ENCODE results near the gene PHC2.

The PHC2 gene

DNA sequence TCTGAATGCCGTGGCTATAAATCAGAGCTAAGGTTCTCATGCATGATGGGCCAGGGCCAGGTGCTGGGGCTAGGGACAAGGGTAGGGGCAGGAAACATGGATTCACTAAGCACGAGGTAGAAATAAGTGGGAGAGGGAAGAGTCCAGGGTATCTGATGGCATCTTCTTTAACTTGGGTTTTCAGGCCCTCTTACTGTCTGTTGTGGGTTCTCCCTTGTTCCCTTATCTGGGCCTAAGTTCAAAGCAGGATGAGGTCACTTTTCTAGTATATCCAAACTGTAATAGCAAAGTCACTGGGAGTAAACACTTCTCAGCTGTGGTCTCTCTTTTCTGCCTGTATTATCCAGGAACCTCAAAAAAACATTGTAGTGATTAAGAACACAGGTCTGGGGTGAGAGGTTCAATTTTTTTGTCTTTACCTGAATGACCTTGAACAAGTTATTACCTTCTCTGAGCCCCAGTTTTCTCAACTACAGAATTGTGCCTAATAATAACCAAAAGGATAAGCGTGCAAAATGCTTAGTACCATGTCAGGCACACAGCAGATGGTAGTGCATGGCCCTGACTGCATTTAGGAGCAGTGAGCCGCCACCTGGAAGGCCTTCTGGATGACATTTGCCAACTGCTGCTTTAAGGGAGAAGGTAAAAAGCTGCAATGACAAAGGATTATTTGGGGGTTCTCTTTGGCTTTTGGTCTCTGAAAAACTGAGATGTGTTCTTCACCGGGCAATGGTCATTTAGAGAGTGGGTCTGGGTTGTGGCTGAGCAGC, 56.4 kb downstream of the PHC2 start:
- Histone ChIP-seq H4K8ac (ENCODE audit: low read depth, low read length) (no peak overlapping the region), H3K79me1 (ENCODE audit: low read length) (no peaks in the 10 kb centered on the region), H2AFZ (ENCODE audit: insufficient read depth, low read length, poor library complexity) (no peak overlapping the region), H3K4me3 (ENCODE audit: low read depth, low read length) (no peak overlapping the region), H2AK5ac (ENCODE audit: low read length) (no peak overlapping the region), H2BK5ac (ENCODE audit: low read depth, low read length, poor library complexity) (no peak overlapping the region), H3K23ac (ENCODE audit: low read length) (no peak overlapping the region), H3K27ac (ENCODE audit: low read depth, low read length) (no peak overlapping the region), H4K91ac (ENCODE audit: low read depth, low read length) (no peak overlapping the region), H3K4ac (ENCODE audit: low read depth, low read length) (no peak overlapping the region), H3K4me1 (ENCODE audit: control insufficient read depth in 1 of 2, insufficient read depth in 2 of 2, low read length in 2 of 2) (peaks cover 4 to 9% of the 10 kb centered on the region in 2 experiments), H3K9ac (ENCODE audit: low read length) (no peak overlapping the region), H3K4me2 (ENCODE audit: low read length) (no peak overlapping the region), H3K18ac (ENCODE audit: low read length) (no peak overlapping the region), H3K79me2 (ENCODE audit: control insufficient read depth, insufficient read depth, low read length, poor library complexity) (no peaks in the 10 kb centered on the region), H2BK120ac (ENCODE audit: insufficient read depth, low read length, poor library complexity) (no peak overlapping the region), H3K14ac (ENCODE audit: low read length) (no peak overlapping the region), H3K9me3 (ENCODE audit: insufficient read depth, low read depth, low read length) (no peaks in the 10 kb centered on the region), H4K12ac (ENCODE audit: low read depth, low read length) (no peak overlapping the region), H2BK12ac (ENCODE audit: low read length) (no peak overlapping the region), H3K36me3 (ENCODE audit: control insufficient read depth in 1 of 2, insufficient read depth in 2 of 2, low read length in 2 of 2) (no peaks in the 10 kb centered on the region), H3K27me3 (ENCODE audit: insufficient read depth, low read length) (no peaks in the 10 kb centered on the region)
- WGBS (ENCODE audit: extremely low coverage, insufficient coverage, insufficient read length): no CpG with 5 or more reads among the region's 5 CpGs
- no peak for DNase-seq

DNA sequence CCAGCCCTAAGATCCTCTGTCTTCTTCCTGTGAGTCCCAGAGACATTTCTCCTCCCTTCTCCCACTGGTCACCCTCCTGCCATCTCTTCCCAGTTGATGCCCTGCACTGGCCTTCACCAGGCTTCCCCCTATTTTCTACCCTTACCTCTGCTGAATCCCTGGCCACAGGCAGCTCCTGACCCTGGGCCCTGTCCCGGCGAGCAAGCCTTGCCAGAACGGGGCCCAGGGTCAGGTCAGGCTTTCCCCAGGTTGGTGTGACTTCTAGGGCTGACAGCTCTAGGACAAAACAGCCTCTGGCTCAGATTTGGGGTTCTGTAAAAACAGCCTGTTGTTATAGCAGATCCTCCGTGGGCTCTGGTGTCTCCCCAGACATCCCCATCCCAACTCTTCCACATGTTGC, 57.3 kb downstream of the PHC2 start:
- no peak overlapping the region for H4K12ac ChIP-seq (ENCODE audit: low read depth, low read length)
- H2AFZ ChIP-seq (ENCODE audit: insufficient read depth, low read length, poor library complexity): no peak overlapping the region
- H3K14ac ChIP-seq (ENCODE audit: low read length): no peak overlapping the region
- H3K27me3 ChIP-seq (ENCODE audit: insufficient read depth, low read length): no peaks in the 10 kb centered on the region
- no peak for DNase-seq
- H3K36me3 ChIP-seq (ENCODE audit: control insufficient read depth in 1 of 2, insufficient read depth in 2 of 2, low read length in 2 of 2): no peaks in the 10 kb centered on the region
- WGBS (ENCODE audit: extremely low coverage, insufficient coverage, insufficient read length): no CpG with 5 or more reads among the region's 4 CpGs
- no peak overlapping the region for H3K4ac ChIP-seq (ENCODE audit: low read depth, low read length)
- no peak overlapping the region for H2AK5ac ChIP-seq (ENCODE audit: low read length)
- no peak overlapping the region for H3K18ac ChIP-seq (ENCODE audit: low read length)
- no peaks in the 10 kb centered on the region for H3K79me1 ChIP-seq (ENCODE audit: low read length)
- no peak overlapping the region for H3K9ac ChIP-seq (ENCODE audit: low read length)
- no peak overlapping the region for H3K23ac ChIP-seq (ENCODE audit: low read length)
- H3K4me2 ChIP-seq (ENCODE audit: low read length): no peak overlapping the region
- H3K4me1 ChIP-seq (ENCODE audit: control insufficient read depth in 1 of 2, insufficient read depth in 2 of 2, low read length in 2 of 2): peaks cover 4 to 9% of the 10 kb centered on the region in 2 experiments
- H3K79me2 ChIP-seq (ENCODE audit: control insufficient read depth, insufficient read depth, low read length, poor library complexity): no peaks in the 10 kb centered on the region
- no peaks in the 10 kb centered on the region for H3K9me3 ChIP-seq (ENCODE audit: insufficient read depth, low read depth, low read length)
- no peak overlapping the region for H3K4me3 ChIP-seq (ENCODE audit: low read depth, low read length)
- H3K27ac ChIP-seq (ENCODE audit: low read depth, low read length): no peak overlapping the region
- no peak overlapping the region for H2BK12ac ChIP-seq (ENCODE audit: low read length)
- H2BK5ac ChIP-seq (ENCODE audit: low read depth, low read length, poor library complexity): no peak overlapping the region
- no peak overlapping the region for H4K8ac ChIP-seq (ENCODE audit: low read depth, low read length)
- no peak overlapping the region for H2BK120ac ChIP-seq (ENCODE audit: insufficient read depth, low read length, poor library complexity)
- H4K91ac ChIP-seq (ENCODE audit: low read depth, low read length): no peak overlapping the region

DNA sequence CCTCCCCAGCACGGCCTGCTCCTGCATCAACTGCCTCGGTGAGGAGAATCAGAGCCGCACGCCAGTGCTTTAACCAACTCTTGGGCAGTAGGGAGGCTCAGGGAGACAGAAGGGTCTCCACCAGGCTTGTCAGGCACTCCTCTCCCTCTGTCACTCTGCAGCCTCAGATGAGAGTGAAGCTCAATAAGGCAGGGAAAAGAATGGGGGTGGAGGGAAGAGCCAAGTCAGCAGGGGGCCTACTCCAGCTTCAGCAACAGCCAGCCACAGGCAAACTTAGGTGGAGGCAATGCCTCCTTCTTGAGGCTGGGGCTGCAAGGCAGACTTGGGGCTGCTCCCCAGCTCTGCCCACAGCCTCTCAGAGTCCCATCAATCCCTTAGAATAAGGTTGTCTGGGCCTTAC, 58.2 kb downstream of the PHC2 start:
- no peaks in the 10 kb centered on the region for H3K36me3 ChIP-seq (ENCODE audit: control insufficient read depth in 1 of 2, insufficient read depth in 2 of 2, low read length in 2 of 2)
- H3K79me2 ChIP-seq (ENCODE audit: control insufficient read depth, insufficient read depth, low read length, poor library complexity): no peaks in the 10 kb centered on the region
- no peak overlapping the region for H3K4ac ChIP-seq (ENCODE audit: low read depth, low read length)
- no peak overlapping the region for H3K4me3 ChIP-seq (ENCODE audit: low read depth, low read length)
- H3K9ac ChIP-seq (ENCODE audit: low read length): no peak overlapping the region
- WGBS (ENCODE audit: extremely low coverage, insufficient coverage, insufficient read length): no CpG with 5 or more reads among the region's 4 CpGs
- peaks cover 4 to 6% of the 10 kb centered on the region in 2 experiments for H3K4me1 ChIP-seq (ENCODE audit: control insufficient read depth in 1 of 2, insufficient read depth in 2 of 2, low read length in 2 of 2)
- no peak overlapping the region for H2BK12ac ChIP-seq (ENCODE audit: low read length)
- no peak overlapping the region for H4K91ac ChIP-seq (ENCODE audit: low read depth, low read length)
- H4K12ac ChIP-seq (ENCODE audit: low read depth, low read length): no peak overlapping the region
- H2BK5ac ChIP-seq (ENCODE audit: low read depth, low read length, poor library complexity): no peak overlapping the region
- no peak overlapping the region for H3K14ac ChIP-seq (ENCODE audit: low read length)
- H3K27ac ChIP-seq (ENCODE audit: low read depth, low read length): no peak overlapping the region
- H3K18ac ChIP-seq (ENCODE audit: low read length): no peak overlapping the region
- DNase-seq: no peak
- H3K4me2 ChIP-seq (ENCODE audit: low read length): no peak overlapping the region
- H4K8ac ChIP-seq (ENCODE audit: low read depth, low read length): no peak overlapping the region
- H3K9me3 ChIP-seq (ENCODE audit: insufficient read depth, low read depth, low read length): no peaks in the 10 kb centered on the region
- H3K23ac ChIP-seq (ENCODE audit: low read length): no peak overlapping the region
- no peak overlapping the region for H2BK120ac ChIP-seq (ENCODE audit: insufficient read depth, low read length, poor library complexity)
- H2AFZ ChIP-seq (ENCODE audit: insufficient read depth, low read length, poor library complexity): no peak overlapping the region
- H2AK5ac ChIP-seq (ENCODE audit: low read length): no peak overlapping the region
- H3K27me3 ChIP-seq (ENCODE audit: insufficient read depth, low read length): no peaks in the 10 kb centered on the region
- H3K79me1 ChIP-seq (ENCODE audit: low read length): no peaks in the 10 kb centered on the region

DNA sequence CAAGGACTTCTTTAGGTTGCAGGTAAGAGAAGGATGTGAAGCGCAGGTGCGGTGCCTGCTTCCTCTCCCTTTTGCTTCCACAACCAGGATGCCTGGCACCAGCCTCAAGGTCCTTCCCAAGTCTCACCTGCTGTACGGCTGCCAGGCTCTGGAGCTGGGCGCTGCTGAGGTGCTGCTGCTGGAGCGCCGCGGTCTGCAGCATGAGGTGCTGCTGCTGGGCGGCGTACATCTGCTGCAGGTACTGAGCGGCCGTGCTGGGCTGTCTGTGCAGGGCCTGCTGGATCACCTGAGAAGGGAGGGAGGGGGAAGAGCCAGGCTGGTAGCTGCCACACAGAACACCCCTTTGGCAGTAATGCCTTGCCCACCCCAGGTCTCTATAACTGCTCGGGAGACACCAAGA, 58.7 kb downstream of the PHC2 start:
- H4K8ac ChIP-seq (ENCODE audit: low read depth, low read length): no peak overlapping the region
- no peaks in the 10 kb centered on the region for H3K79me2 ChIP-seq (ENCODE audit: control insufficient read depth, insufficient read depth, low read length, poor library complexity)
- H3K18ac ChIP-seq (ENCODE audit: low read length): no peak overlapping the region
- no peak overlapping the region for H2BK12ac ChIP-seq (ENCODE audit: low read length)
- no peak overlapping the region for H2BK5ac ChIP-seq (ENCODE audit: low read depth, low read length, poor library complexity)
- H3K4me3 ChIP-seq (ENCODE audit: low read depth, low read length): no peak overlapping the region
- H3K4me1 ChIP-seq (ENCODE audit: control insufficient read depth in 1 of 2, insufficient read depth in 2 of 2, low read length in 2 of 2): peaks cover 2 to 6% of the 10 kb centered on the region in 2 experiments
- no peak overlapping the region for H3K4ac ChIP-seq (ENCODE audit: low read depth, low read length)
- H3K14ac ChIP-seq (ENCODE audit: low read length): no peak overlapping the region
- H2AK5ac ChIP-seq (ENCODE audit: low read length): no peak overlapping the region
- H3K4me2 ChIP-seq (ENCODE audit: low read length): no peak overlapping the region
- no peaks in the 10 kb centered on the region for H3K9me3 ChIP-seq (ENCODE audit: insufficient read depth, low read depth, low read length)
- no peaks in the 10 kb centered on the region for H3K27me3 ChIP-seq (ENCODE audit: insufficient read depth, low read length)
- H3K23ac ChIP-seq (ENCODE audit: low read length): no peak overlapping the region
- peaks cover 1% of the 10 kb centered on the region for H3K79me1 ChIP-seq (ENCODE audit: low read length)
- no peak overlapping the region for H4K91ac ChIP-seq (ENCODE audit: low read depth, low read length)
- no peak overlapping the region for H3K9ac ChIP-seq (ENCODE audit: low read length)
- H3K36me3 ChIP-seq (ENCODE audit: control insufficient read depth in 1 of 2, insufficient read depth in 2 of 2, low read length in 2 of 2): no peaks in the 10 kb centered on the region
- no peak for DNase-seq
- H2AFZ ChIP-seq (ENCODE audit: insufficient read depth, low read length, poor library complexity): no peak overlapping the region
- H4K12ac ChIP-seq (ENCODE audit: low read depth, low read length): no peak overlapping the region
- H3K27ac ChIP-seq (ENCODE audit: low read depth, low read length): no peak overlapping the region
- no CpG with 5 or more reads among the region's 12 CpGs for WGBS (ENCODE audit: extremely low coverage, insufficient coverage, insufficient read length)
- no peak overlapping the region for H2BK120ac ChIP-seq (ENCODE audit: insufficient read depth, low read length, poor library complexity)

All from trophoblast cell (in vitro differentiated cells and primary cell).